H54 (cell line): Measurements from ENCODE around the gene SYMPK.

Source experiments
- DNase-seq: peaks from one replicate; pipeline ENCODE4 v3.0.0; 2011; ENCODE audit warnings: low spot score, mixed read lengths; ENCODE audit not compliant: insufficient read length
- FAIRE-seq: peaks from 3 replicates; lab custom pipeline; 2011; peaks lifted over from hg19 to GRCh38; lab: Jason Lieb, UNC
- POLR2A ChIP-seq: IDR thresholded peaks from 2 replicates; pipeline ENCODE4 v1.6.1; 2011; ENCODE audit warnings: low read depth, mild to moderate bottlenecking, low read length

Gene SYMPK

DNA sequence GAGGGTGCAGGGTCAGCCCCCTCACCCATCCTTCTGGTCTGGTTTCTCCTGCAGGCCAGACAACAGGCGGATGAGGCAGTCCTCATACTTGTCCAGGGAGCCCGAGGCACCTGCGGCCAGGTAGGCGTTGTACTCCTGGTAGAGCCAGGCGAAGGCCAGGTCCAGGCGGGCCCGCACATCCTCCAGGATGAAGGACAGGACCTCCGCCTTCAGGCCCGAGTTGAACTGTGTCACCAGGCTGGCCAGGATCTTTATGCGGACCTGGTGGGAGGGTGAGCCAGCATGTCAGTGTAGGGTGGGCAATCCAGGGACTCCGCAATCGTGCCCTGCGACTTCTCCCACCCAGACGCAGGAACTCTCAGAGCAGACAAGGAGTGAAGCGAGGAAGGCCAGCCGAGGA is 34.0 kb downstream of the SYMPK start:
- FAIRE-seq: no peak
- no peak for DNase-seq
- no peak for TF ChIP-seq POLR2A

DNA sequence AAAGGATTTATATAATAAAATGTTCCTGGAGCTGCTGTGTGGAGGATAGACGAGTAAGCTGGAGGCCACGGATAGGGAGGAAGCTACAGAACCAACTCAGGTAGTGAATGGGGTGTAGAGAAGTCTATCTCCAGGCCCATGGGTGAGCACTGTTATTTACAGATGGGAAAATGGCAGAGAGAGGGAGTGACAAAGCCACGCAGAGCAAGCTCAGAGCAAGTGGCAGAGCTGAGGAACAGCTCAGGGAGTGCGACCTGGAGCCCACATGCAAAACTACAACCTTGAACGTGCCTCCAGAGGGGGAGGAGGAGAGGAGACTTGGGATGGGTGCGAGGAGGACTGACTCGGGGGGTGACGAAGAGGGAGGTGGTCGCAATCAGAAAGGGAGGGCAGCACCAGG is 34.4 kb downstream of the SYMPK start:
- no peak for TF ChIP-seq POLR2A
- FAIRE-seq: no peak

DNA sequence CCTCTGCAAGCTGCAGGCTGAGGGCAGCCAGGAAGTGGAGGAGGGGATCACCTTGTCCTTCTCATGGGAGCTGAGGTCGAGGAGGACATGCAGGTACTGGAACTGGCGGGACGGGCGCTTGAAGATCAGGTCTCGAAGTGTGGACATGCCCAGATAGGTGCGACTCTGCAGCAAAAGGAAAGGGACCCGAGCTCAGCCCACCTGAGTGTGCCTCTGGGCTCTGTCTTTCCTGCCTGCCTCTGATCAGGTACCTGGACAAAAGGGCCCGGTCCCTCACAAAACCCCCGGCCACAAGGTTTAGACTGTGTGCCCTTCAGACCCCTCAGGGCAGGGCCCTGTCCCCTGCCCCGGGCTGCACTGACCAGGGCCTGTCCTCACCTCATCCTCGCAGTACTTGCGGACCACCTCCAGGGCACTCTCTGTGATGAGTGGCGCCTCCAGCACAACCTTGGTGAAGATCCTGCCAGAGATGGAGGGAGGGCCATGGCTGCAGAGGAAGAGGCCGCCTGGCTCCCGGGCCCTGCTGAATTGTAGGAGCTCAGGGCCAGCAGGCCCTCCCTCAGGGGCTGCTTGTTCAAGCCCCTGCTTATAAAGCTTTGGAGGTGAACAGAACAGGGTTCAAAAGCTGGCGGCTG is 35.4 kb downstream of the SYMPK start:
- FAIRE-seq (no peak), DNase-seq (no peak)
- TF ChIP-seq POLR2A: no peak

More for the DNA sequence above, 34.4 kb downstream of the SYMPK start:
- DNase-seq: no peak

DNA sequence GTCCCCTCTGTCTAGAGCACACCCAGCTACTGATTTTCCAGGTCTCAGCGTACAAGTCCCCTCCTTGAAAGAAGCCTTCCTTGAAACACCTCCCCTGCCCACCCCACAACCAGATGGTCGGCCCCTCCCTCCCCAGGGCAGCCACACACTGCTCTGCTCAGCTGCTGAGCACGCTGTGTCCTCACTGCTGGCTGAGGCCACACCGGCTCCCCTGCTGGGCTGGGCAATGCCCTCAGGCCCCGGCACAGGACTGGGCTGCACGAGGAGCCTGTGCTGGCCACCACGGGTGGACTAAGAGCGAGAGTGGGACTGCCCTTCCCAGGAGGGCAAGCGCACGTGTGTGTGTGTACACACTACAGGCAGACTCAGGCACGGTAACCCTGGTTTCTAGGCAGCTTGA is 36.0 kb downstream of the SYMPK start:
- FAIRE-seq: no peak
- no peak for TF ChIP-seq POLR2A

GRCh38 chr19:45825917-45826893 is 36.7 kb downstream of the SYMPK start:
- DNase-seq: no peak
- no peak for TF ChIP-seq POLR2A
- no peak for FAIRE-seq

More for the DNA sequence above, 36.0 kb downstream of the SYMPK start:
- no peak for DNase-seq

DNA sequence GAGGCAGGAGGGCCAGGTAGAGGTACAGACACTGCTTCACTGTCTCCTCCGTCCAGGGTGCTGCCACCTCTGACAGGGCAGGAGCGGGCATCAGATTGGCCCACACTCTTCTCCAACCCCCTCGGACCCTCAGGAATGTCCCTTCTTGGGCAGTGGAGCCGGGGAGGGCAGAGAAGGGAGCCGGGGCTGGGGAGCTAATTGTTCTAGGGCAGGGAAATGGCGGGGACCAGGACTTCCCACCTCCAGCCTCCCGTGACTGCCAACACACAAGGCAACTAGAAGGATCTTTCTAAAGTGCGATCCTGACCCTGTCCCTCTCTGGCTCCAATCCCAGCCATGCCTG is 37.7 kb downstream of the SYMPK start:
- TF ChIP-seq POLR2A: no peak
- DNase-seq (no peak), FAIRE-seq (no peak)

- no peak for TF ChIP-seq POLR2A
- FAIRE-seq: no peak
- DNase-seq: no peak
Observed at GRCh38 chr19:45824531-45825262, 38.2 kb downstream of the SYMPK start.

- no peak for DNase-seq
- FAIRE-seq: no peak
- TF ChIP-seq POLR2A: no peak
Observed at GRCh38 chr19:45824041-45824471, 38.9 kb downstream of the SYMPK start.

GRCh38 chr19:45823182-45823581 is 39.8 kb downstream of the SYMPK start:
- FAIRE-seq: no peak
- DNase-seq: no peak
- no peak for TF ChIP-seq POLR2A

- DNase-seq (no peak), FAIRE-seq (no peak)
- no peak for TF ChIP-seq POLR2A
Observed at GRCh38 chr19:45822716-45823115, 40.2 kb downstream of the SYMPK start.

DNA sequence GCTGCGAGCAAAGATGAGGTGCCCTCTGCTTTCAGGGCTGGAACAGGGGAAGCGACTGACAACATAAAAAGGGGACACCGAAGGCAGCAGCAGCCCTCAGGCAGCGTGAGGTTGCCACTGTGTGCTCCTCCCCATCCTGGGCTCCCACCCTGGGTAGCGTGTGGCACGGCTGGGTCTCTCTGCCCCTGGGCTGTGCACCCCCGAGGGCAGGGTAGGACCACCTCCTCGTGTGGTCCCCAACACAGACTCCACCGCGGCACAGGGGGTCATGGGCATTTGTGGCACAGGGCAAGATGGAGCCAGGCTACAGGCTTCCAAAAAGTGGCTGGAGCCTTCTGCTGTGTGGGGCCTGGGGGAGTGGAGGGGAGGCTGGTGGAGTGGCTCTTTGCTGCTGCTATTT is 41.4 kb downstream of the SYMPK start:
- FAIRE-seq (no peak), DNase-seq (no peak)
- TF ChIP-seq POLR2A: no peak

DNA sequence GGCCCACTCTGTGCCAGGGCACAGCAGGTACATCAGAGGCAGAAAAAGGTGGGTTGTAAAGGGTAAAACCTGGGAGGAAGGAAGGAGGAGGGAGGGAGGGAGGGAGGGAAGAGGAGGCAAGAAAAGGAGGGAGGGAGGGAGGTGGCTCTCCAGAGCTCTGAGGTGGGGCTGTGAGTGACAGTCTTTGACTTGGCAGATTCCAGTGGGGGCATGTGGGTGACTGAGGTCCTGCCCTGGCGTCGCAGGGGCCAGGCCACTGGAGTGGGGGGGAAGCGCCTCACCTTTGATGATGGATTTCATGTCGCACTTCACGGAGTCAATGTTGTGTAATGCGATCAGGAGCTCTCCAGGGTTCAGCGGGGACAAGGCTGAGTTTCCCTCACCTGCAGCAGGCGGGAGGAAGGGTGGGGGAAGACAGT is 41.8 kb downstream of the SYMPK start:
- no peak for FAIRE-seq
- no peak for DNase-seq
- no peak for TF ChIP-seq POLR2A

GRCh38 chr19:45820413-45821102 is 42.4 kb downstream of the SYMPK start:
- DNase-seq (no peak), FAIRE-seq (no peak)
- TF ChIP-seq POLR2A: no peak
